Measurements from ENCODE around the gene TREM2.

GRCh38 chr6:41209547-41210320 is 46.8 kb upstream of the TREM2 start:
- TF ChIP-seq CTCF (IDR thresholded peaks at IDR 0.05) (no peak), POLR2A (IDR thresholded peaks at IDR 0.05) (no peak)

Measured in right lobe of liver (tissue), 4 donors.